ENCODE data around the gene KRT24.

Gene KRT24

DNA sequence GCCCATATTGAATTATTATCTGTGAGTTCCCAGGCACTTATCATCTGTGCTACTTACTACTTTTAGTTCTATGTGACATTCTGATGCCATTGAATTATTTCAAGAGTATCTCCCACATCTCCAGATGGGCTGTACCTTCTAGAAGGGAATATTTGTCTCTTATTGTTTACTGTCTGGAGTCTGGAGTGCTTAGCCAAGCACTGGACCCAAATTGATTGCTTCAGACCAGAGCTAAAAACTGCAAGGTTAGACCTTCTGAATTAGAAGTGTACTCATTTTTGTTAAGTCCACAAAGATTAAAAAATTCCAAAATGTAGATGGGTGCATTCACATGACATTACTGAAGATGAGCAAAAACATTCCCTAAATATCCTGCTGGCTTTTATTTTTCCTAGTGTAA is 22.6 kb downstream of the KRT24 start:
- no peak overlapping the region for H3K4me3 ChIP-seq
- TF ChIP-seq CTCF (IDR thresholded peaks at IDR 0.05): no peak
- no peak overlapping the region for H3K27ac ChIP-seq
- DNase-seq (ENCODE audit: low spot score): no peak

DNA sequence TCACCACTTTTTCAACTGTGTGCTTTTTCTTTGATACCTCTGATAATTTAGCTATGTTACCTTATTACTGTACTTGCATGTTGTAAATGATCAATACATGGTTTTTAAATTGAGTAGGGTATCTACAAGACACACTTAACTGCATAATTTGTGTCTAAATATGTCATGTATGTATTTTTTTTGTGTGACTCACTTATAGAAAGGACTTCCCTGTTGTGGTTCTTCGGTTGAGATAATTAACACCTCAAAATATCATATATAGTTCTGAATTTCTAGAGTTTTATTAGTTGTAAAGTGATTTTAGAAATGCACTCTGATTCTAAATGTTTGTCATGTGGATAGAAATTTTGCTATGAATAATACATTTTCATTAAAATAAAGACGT is 24.0 kb downstream of the KRT24 start:
- Histone ChIP-seq H3K27ac (no peak overlapping the region), H3K4me3 (no peak overlapping the region)
- no peak for TF ChIP-seq CTCF (IDR thresholded peaks at IDR 0.05)
- DNase-seq (ENCODE audit: low spot score): no peak

DNA sequence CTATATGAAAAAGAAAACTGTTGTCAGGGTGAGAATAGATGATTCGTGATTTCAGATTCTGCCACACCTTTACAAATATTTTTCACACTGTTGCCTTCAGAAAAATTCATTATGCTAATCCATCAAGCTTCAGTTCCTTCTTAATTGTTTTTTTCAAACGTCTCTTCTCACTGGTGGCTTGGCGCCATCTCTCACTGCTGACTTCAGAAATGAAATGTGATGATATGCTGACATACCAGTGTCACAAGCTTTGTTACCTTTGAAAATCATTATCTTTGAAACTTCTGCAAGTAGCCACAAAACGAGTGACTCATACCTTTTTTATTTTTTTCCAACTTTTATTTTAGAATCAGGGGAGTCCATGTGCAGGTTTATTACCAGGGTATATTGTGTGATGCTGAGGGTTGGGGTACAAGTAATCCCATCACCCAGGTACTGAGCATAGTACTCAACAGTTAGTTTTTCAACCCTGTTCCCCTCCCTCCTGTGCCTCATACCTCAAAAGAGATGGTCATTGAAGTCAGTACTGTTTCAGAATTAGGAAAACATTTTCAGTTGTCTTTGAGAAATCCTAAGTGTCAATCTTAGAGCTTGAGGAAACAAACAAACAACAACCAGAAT is 24.5 kb downstream of the KRT24 start:
- DNase-seq (ENCODE audit: low spot score): no peak
- Histone ChIP-seq H3K27ac (no peak overlapping the region), H3K4me3 (no peak overlapping the region)
- no peak for TF ChIP-seq CTCF (IDR thresholded peaks at IDR 0.05)

GRCh38 chr17:40675905-40676304 is 27.6 kb downstream of the KRT24 start:
- Histone ChIP-seq H3K27ac (no peak overlapping the region), H3K4me3 (no peak overlapping the region)
- TF ChIP-seq CTCF (IDR thresholded peaks at IDR 0.05): no peak
- DNase-seq (ENCODE audit: low spot score): no peak

DNA sequence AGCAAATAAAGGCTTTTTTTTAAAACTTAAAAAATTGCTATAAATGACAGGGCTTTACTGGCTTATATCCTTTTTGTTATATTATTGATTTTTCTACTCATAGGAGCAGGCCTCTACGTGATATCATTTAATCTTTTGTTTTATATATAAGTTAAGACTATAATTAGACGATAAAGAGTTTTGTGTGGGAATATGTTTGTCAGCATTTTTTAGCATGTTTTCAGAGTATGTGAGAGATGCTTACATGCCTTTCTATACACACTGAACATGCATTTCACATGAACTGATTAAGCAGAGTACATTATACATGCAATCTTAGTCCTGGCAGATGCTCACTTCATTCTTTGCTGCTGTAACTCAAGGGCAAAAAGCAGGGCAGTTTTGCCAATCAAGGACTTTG is 30.9 kb downstream of the KRT24 start:
- TF ChIP-seq CTCF (IDR thresholded peaks at IDR 0.05): no peak
- Histone ChIP-seq H3K4me3 (no peak overlapping the region), H3K27ac (no peak overlapping the region)
- no peak for DNase-seq (ENCODE audit: low spot score)

GRCh38 chr17:40671282-40671681 is 32.3 kb downstream of the KRT24 start:
- H3K27ac ChIP-seq: no peak overlapping the region
- no peak overlapping the region for H3K4me3 ChIP-seq
- DNase-seq (ENCODE audit: low spot score): no peak
- no peak for TF ChIP-seq CTCF (IDR thresholded peaks at IDR 0.05)

- no peak for DNase-seq (ENCODE audit: low spot score)
- Histone ChIP-seq H3K4me3 (no peak overlapping the region), H3K27ac (no peak overlapping the region)
- TF ChIP-seq CTCF (IDR thresholded peaks at IDR 0.05): no peak
Measured at GRCh38 chr17:40666331-40666730, 37.2 kb downstream of the KRT24 start.
